Keratinocyte (primary cell): ENCODE measurements around the gene POLD2.

Experiments used
- EZH2 ChIP-seq: IDR thresholded peaks from one replicate; pipeline ENCODE4 v1.6.1; 2012; ENCODE audit warnings: inconsistent platforms, mild to moderate bottlenecking, low read length, moderate library complexity
- TF ChIP-seq, protein P1 (sequence below), 3 experiments: IDR thresholded peaks in 1 of 3; conservative IDR thresholded peaks in 1 of 3; optimal IDR thresholded peaks in 1 of 3; 2 replicates in 2 of 3; 3 replicates in 1 of 3; pipeline versions ENCODE3 to v1.5.1; 2011; ENCODE audit warnings: low read length in 3 of 3, mild to moderate bottlenecking in 3 of 3, moderate library complexity in 2 of 3, control low read depth in 1 of 3, inconsistent platforms in 1 of 3; ENCODE audit not compliant: insufficient read depth in 2 of 3; ENCODE audit errors: extremely low read depth in 1 of 3

DNA sequence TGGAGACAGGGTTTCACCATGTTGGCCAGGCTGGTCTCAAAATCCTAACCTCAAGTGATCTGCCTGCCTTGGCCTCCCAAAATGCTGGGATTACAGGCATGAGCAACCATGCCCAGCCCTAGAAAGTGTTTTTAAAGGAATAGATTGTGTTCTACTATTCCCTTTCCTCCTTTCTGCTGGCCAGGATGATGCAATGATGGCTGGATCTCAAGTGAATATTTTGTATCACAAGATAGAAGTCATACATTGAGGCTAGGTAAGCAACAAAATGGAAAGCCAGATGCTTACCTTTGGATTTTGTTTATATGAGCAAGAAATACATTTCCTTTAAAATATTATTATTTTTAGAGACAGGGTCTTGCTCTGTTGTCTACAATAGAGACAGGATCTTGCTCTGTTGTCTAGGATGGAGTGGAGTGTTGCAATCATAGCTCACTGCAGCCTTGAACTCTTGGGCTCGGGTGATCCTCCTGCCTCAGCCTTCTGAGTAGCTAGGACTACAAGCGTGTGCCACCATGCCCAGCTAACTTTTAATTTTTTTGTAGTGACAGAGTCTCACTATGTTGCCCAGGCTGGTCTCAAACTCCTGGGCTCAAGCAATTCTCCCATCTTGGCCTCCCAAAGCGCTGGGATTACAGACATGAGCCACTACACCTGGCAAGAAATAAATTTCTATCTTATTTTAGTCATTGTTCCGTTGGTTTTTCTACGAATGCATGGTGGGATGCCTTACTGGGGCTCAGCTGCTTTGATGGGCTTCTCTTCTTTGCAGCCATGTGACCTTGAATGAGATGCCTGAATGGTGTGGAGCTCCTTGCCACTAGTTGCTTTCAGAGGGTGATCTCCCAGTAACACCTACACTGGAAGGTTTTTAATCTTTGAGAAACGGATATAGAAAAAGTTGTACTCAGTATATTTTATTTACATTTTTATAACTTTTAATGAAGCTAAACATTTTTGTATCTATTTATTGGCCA is 25.0 kb downstream of the POLD2 start:
- TF ChIP-seq, protein P1, sequence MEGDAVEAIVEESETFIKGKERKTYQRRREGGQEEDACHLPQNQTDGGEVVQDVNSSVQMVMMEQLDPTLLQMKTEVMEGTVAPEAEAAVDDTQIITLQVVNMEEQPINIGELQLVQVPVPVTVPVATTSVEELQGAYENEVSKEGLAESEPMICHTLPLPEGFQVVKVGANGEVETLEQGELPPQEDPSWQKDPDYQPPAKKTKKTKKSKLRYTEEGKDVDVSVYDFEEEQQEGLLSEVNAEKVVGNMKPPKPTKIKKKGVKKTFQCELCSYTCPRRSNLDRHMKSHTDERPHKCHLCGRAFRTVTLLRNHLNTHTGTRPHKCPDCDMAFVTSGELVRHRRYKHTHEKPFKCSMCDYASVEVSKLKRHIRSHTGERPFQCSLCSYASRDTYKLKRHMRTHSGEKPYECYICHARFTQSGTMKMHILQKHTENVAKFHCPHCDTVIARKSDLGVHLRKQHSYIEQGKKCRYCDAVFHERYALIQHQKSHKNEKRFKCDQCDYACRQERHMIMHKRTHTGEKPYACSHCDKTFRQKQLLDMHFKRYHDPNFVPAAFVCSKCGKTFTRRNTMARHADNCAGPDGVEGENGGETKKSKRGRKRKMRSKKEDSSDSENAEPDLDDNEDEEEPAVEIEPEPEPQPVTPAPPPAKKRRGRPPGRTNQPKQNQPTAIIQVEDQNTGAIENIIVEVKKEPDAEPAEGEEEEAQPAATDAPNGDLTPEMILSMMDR (optimal IDR thresholded peaks at IDR 0.05 in 1 of 3, IDR thresholded peaks at IDR 0.05 in 1 of 3, conservative IDR thresholded peaks at IDR 0.05 in 1 of 3; ENCODE audit: extremely low read depth in 1 of 3, insufficient read depth in 2 of 3, low read length in 3 of 3), result no peak
- no peak for TF ChIP-seq EZH2
